SK-N-MC (cell line): ENCODE data around the gene PKIB.

Experiments used
- EZH2 ChIP-seq: fragments of 200-600 bp; sonication (generic); IDR thresholded peaks from one replicate; pipeline ENCODE4 v1.6.1; 2017; ENCODE audit warnings: antibody characterized with exemption
- FOXP2 ChIP-seq: optimal IDR thresholded peaks from 2 replicates; pipeline ENCODE3; 2011; ENCODE audit warnings: mild to moderate bottlenecking, moderate library complexity; ENCODE audit not compliant: insufficient read depth; ENCODE audit errors: extremely low read length, control extremely low read depth
- POLR2AphosphoS5 ChIP-seq: IDR thresholded peaks from 2 replicates; pipeline ENCODE4 v1.6.1; 2012; ENCODE audit warnings: mild to moderate bottlenecking, low read depth, low read length, borderline replicate concordance

- TF ChIP-seq EZH2 = no peak
- TF ChIP-seq POLR2AphosphoS5 = no peak
- TF ChIP-seq FOXP2 = no peak
These were observed 144.1 kb downstream of the PKIB start for GRCh38 chr6:122754191-122754731.
